Choroid plexus epithelial cell (primary cell): ENCODE measurements around the gene PARD3.
A peak's percentile ranks its signal among the peaks of the same experiment; 100 is the strongest.

ENCODE experiments used
- DNase-seq: peaks from one replicate; pipeline ENCODE4 v3.0.0-alpha.2; 2010; ENCODE audit warnings: low read depth
- H3K4me3 ChIP-seq: 2 replicates; pipeline ENCODE4 v1.5.1; 2011; ENCODE audit warnings: low read depth, mild to moderate bottlenecking, control low read depth, low read length, moderate library complexity
- TF ChIP-seq, protein P1 (sequence below): conservative IDR thresholded peaks from 2 replicates; pipeline ENCODE4 v1.5.1; 2011; ENCODE audit warnings: low read depth, mild to moderate bottlenecking, control low read depth, inconsistent platforms, low read length, moderate library complexity

Gene PARD3

DNA sequence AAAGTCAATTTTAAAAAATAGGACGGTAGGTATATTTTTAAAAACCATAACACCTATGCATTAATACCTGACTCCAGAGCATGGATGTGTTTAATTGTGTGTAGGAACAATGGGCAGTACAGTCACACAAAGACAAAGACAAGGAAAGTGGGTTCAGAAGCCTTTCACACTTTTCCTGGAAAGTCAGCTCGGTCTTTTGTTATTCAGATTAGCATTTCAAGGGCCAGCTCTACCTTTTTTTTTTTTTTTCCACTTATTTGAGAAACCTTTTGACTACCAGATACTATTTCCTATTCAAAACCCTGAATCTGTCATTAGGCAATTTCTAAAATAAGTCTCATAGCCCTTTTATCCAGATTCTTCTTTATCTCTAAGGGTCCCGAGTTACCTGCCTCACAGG lies 401.9 kb downstream of the PARD3 start:
- no peak overlapping the region for H3K4me3 ChIP-seq
- TF ChIP-seq, protein P1, sequence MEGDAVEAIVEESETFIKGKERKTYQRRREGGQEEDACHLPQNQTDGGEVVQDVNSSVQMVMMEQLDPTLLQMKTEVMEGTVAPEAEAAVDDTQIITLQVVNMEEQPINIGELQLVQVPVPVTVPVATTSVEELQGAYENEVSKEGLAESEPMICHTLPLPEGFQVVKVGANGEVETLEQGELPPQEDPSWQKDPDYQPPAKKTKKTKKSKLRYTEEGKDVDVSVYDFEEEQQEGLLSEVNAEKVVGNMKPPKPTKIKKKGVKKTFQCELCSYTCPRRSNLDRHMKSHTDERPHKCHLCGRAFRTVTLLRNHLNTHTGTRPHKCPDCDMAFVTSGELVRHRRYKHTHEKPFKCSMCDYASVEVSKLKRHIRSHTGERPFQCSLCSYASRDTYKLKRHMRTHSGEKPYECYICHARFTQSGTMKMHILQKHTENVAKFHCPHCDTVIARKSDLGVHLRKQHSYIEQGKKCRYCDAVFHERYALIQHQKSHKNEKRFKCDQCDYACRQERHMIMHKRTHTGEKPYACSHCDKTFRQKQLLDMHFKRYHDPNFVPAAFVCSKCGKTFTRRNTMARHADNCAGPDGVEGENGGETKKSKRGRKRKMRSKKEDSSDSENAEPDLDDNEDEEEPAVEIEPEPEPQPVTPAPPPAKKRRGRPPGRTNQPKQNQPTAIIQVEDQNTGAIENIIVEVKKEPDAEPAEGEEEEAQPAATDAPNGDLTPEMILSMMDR = no peak
- DNase-seq = no peak

DNA sequence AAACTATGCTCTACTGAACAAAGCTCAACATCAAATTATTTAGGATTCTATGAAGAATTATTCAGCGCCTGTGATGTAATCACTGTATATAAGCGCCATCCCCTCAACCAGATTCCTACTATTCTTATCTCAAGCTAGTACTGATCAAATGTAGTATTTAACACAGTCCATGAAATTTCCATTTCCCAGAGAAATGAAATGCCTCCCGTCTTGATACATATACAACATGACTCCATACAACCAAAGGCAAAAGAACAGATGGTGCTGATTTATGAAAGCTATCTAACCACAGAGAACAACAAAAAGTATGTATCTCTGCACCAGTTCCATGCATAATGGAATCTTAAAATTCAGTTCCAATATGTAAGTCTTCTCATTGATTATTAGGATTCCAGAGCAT lies 406.1 kb downstream of the PARD3 start:
- DNase-seq = no peak
- TF ChIP-seq, protein P1 = no peak
- H3K4me3 ChIP-seq = no peak overlapping the region

DNA sequence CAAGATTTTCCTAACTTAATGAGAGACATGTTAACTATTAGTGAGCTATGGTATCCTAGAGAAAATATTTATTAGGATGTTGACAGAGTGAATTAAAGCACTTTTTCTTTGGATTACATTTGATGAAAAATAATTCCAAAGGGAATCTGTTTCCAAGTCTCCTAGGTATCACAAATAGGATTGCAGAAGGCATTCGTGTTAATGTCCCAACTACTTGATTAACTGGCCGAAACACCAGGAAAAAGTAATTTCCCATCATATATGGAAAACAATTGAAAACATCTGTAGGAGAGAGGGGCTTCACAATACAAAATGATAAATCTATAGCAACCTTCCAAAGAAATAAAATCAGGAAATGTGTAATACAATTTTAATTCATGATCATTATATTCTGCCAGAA lies 406.7 kb downstream of the PARD3 start:
- TF ChIP-seq, protein P1 = no peak
- DNase-seq = no peak
- no peak overlapping the region for H3K4me3 ChIP-seq

DNA sequence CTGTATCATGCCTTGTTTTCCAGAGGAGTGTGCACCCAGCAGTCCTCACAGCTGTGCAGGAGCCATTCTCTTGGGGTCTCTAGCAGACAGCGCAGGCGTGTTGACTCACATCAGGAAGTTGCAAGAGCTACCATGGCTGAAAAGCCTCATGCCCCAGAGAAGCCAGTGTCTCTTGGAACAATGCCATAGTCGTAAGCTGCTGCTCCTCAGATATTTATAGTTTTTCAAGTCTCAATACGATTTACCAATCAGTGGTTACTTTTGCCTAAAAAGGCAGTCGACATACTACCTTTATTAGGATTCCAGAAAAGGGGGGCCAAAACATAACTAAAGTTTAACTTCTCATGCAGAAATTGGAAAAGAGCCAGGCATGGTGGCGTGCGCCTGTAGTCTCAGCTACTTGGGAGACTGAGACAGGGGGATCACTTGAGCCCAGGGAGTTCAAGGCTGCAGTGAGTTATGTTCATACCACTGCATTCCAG lies 407.7 kb downstream of the PARD3 start:
- no peak overlapping the region for H3K4me3 ChIP-seq
- peak; percentile 89 for DNase-seq
- TF ChIP-seq, protein P1 = no peak

DNA sequence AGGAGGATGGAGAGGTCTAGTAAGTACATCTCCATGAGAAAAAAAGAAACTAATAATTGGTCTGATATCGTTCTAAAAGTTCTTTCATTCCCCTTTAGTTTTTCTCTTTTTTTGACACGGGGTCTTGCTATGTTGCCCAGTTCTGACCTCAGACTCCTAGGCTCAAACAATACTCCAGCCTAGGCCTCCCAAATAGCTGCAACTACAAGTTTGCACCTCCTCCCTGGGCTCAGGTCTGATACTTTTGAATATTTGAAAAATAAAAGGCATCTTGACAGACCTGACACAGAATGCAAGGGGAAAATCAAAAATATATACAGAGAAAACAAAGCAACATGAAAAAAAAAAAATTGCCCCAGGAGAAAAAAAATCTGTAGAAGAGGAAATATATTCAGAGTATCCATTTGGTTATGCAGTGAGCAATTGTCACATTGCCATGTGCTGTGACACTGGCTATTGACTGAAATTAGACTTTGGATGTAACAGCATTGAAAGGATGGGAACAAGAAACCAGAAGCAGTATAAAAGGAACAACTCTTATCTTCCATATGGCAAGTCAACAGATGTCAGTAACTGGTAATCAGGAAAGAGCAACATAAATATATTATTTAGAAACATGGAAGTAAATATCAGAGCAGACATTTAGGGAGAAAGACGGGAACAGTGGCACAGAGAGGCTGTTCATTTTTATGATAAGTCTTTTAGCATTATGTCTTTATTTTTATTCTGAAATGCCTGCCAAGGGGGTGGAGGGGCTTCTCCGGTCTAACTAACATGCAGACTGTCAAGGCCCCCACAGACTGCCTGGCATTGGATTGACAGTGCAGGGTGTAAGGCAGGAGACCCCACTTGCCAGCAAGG lies 408.4 kb downstream of the PARD3 start:
- no peak overlapping the region for H3K4me3 ChIP-seq
- TF ChIP-seq, protein P1 = no peak
- DNase-seq = no peak

DNA sequence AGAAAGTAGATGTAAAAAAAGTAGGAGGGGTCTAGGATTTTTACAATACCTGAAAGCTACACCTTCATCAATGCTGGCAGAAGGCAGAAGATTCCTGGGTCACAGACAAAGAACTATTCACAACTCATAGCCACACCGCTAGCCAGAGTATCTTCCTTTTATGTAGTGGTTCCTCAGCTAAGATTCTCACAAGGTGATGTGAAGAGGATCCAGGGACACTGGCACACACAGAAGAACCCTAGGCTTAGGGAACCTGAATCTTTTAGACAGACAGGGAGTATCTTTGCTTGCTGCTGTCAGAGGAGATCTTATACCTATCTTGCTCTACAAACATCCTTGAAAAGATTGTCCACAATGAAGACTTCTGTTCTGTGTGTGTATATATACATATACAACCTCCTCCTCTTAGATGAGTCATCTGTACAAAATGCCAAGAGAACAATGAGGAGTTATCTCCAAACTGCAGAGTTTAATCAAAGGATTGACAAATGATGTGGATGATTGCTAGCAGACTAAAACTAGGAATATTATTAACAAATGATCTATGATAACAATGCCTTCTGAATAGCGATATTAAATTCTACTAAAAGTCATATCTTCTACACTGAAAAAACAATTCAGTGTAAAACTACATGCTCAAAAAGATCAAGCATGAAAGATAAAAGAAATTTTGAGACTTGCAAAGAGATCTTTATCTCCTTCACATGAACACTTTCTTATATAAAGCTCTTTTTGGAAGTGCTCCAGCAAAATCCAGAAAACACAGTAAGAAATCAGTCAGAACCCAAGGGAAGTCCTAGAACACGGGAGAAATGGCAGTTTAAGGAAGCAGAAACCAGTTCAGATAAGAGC lies 409.3 kb downstream of the PARD3 start:
- DNase-seq = no peak
- no peak overlapping the region for H3K4me3 ChIP-seq
- TF ChIP-seq, protein P1 = no peak
